ENCODE measurements around the gene SLC7A6OS. TPM values are rescaled to one million over a fixed set of nuclear protein-coding genes. Genes with fewer than 3 reads are reported as not detected.

The SLC7A6OS gene
- total RNA-seq, 1 experiment from 2014 or later, result 16.4 TPM

- H3K9me3 ChIP-seq (ENCODE audit: control insufficient read depth in 1 of 2, insufficient read depth in 1 of 2, low read depth in 1 of 2, low read length in 2 of 2), result no peaks in the 10 kb centered on the region
- H2AFZ ChIP-seq (ENCODE audit: low read depth, low read length, poor library complexity, severe bottlenecking), result no peak overlapping the region
- TF ChIP-seq MAX (IDR thresholded peaks at IDR 0.05), result no peak
- TF ChIP-seq EZH2phosphoT487 (IDR thresholded peaks at IDR 0.05; ENCODE audit: borderline replicate concordance), result no peak
- no peak for TF ChIP-seq CEBPB (IDR thresholded peaks at IDR 0.05; ENCODE audit: low read depth)
- TF ChIP-seq REST (IDR thresholded peaks at IDR 0.05; ENCODE audit: low read depth), result no peak
- no peak for TF ChIP-seq SP1 (IDR thresholded peaks at IDR 0.05; ENCODE audit: low read depth)
- H3K36me3 ChIP-seq (ENCODE audit: control insufficient read depth in 1 of 2, insufficient read depth in 2 of 2, low read length in 2 of 2), result peaks cover 2 to 39% of the 10 kb centered on the region in 2 experiments; a peak in 2 of 4 replicates
- peaks cover 0 to 7% of the 10 kb centered on the region in 2 experiments; a peak in 1 of 4 replicates for H3K4me1 ChIP-seq (ENCODE audit: control insufficient read depth in 1 of 2, insufficient read depth in 2 of 2, low read length in 2 of 2)
- no peaks in the 10 kb centered on the region for H3K9me2 ChIP-seq (ENCODE audit: insufficient read depth)
- no peaks in the 10 kb centered on the region for H4K20me1 ChIP-seq (ENCODE audit: insufficient read depth)
- H3K27me3 ChIP-seq (ENCODE audit: insufficient read depth, low read length), result no peaks in the 10 kb centered on the region
- no peak overlapping the region for H3K4me3 ChIP-seq (replicated peaks in 1 of 2; ENCODE audit: low read depth in 1 of 2, low read length in 2 of 2)
- no peak overlapping the region for H3K27ac ChIP-seq (ENCODE audit: low read depth, low read length)
- H3K79me2 ChIP-seq (ENCODE audit: insufficient read depth, low read length), result peaks cover 29% of the 10 kb centered on the region
- DNase-seq (ENCODE audit: low read depth, low spot score) (no peak), ATAC-seq (no peak)
- POLR2A ChIA-PET, result no interaction called here
- BruUV-seq (replicated peaks), result no TSS peak
- CTCF ChIA-PET, result interaction anchor here (2.2 kb wide), 1 partner anchor 26 kb away, joined by 6 read pairs; the partner anchor contains the start of gene SLC7A6
- no peak overlapping the region for H3K9ac ChIP-seq (ENCODE audit: low read length)
- H3K4me2 ChIP-seq (ENCODE audit: low read length), result no peak overlapping the region
- intact Hi-C loops (cut with micrococcal nuclease), result no loop called here
- RAD21 ChIA-PET (ENCODE audit: low non-redundant PET in 1 of 2, low total read pairs in 2 of 2, uncharacterized antibody in 2 of 2, unreplicated experiment in 2 of 2), result no interaction called here
Measured at GRCh38 chr16:68290450-68290849, 20.3 kb downstream of the SLC7A6OS start.
